HG03521 (cell line): Measurements from ENCODE around the gene PTGIS.

Experiments used
- ATAC-seq: cut with Tn5 transposase; IDR thresholded peaks from one replicate; pipeline ENCODE4 v1.9.1; 2021; ENCODE audit warnings: mild to moderate bottlenecking, moderate library complexity; ENCODE audit not compliant: unreplicated experiment

The PTGIS gene

GRCh38 chr20:49560646-49561045 is 7.3 kb downstream of the PTGIS start:
- ATAC-seq = no peak

GRCh38 chr20:49560186-49560585 is 7.8 kb downstream of the PTGIS start:
- no peak for ATAC-seq

- ATAC-seq = no peak
Observed at GRCh38 chr20:49559411-49560081, 8.4 kb downstream of the PTGIS start.

GRCh38 chr20:49558826-49559225 is 9.1 kb downstream of the PTGIS start:
- no peak for ATAC-seq

GRCh38 chr20:49557449-49557848 is 10.5 kb downstream of the PTGIS start:
- no peak for ATAC-seq

- ATAC-seq = no peak
Observed at GRCh38 chr20:49556621-49557020, 11.3 kb downstream of the PTGIS start.

- no peak for ATAC-seq
Observed at GRCh38 chr20:49549801-49550551, 18.0 kb downstream of the PTGIS start.

GRCh38 chr20:49548371-49548947 is 19.5 kb downstream of the PTGIS start:
- ATAC-seq = no peak

GRCh38 chr20:49545572-49545971 is 22.4 kb downstream of the PTGIS start:
- no peak for ATAC-seq

GRCh38 chr20:49544535-49544934 is 23.4 kb downstream of the PTGIS start:
- ATAC-seq = no peak

- no peak for ATAC-seq
Observed at GRCh38 chr20:49543858-49544437, 24.0 kb downstream of the PTGIS start.

GRCh38 chr20:49543071-49543857 is 24.7 kb downstream of the PTGIS start:
- no peak for ATAC-seq

- no peak for ATAC-seq
Observed at GRCh38 chr20:49542514-49542991, 25.4 kb downstream of the PTGIS start.

GRCh38 chr20:49541733-49542513 is 26.0 kb downstream of the PTGIS start:
- ATAC-seq = no peak

- ATAC-seq = no peak
Observed at GRCh38 chr20:49540687-49541435, 27.1 kb downstream of the PTGIS start.

GRCh38 chr20:49540232-49540620 is 27.7 kb downstream of the PTGIS start:
- no peak for ATAC-seq

GRCh38 chr20:49539481-49540231 is 28.3 kb downstream of the PTGIS start:
- no peak for ATAC-seq

GRCh38 chr20:49538950-49539349 is 29.0 kb downstream of the PTGIS start:
- no peak for ATAC-seq

- no peak for ATAC-seq
Observed at GRCh38 chr20:49534255-49534712, 33.7 kb downstream of the PTGIS start.
